LNCaP clone FGC (cell line): ENCODE results near the gene DNAJB2.

Experiments used
- DNase-seq: peaks from one replicate; pipeline ENCODE4 v3.0.0-alpha.2; 2011; ENCODE audit warnings: low read depth
- H3K4me3 ChIP-seq: 2 replicates; pipeline ENCODE4 v1.5.1; 2011; ENCODE audit warnings: mild to moderate bottlenecking, low read depth, low read length, control low read depth
- CTCF ChIP-seq: IDR thresholded peaks from 2 replicates; pipeline ENCODE4 v1.5.1; 2012; ENCODE audit warnings: mild to moderate bottlenecking; ENCODE audit not compliant: control insufficient read depth, insufficient read depth; ENCODE audit errors: extremely low read depth

DNAJB2 gene

GRCh38 chr2:219299372-219299760 is 20.2 kb downstream of the DNAJB2 start:
- no peak for DNase-seq
- H3K4me3 ChIP-seq, result no peak overlapping the region; the same call in 1 of the 2 replicates
- TF ChIP-seq CTCF, result no peak

- no peak for DNase-seq
- TF ChIP-seq CTCF, result no peak
- no peak overlapping the region for H3K4me3 ChIP-seq
These were observed 20.9 kb downstream of the DNAJB2 start for GRCh38 chr2:219300022-219300421.

- no peak for DNase-seq
- no peak for TF ChIP-seq CTCF
- H3K4me3 ChIP-seq, result no peak overlapping the region
These were observed 23.3 kb downstream of the DNAJB2 start for GRCh38 chr2:219302412-219302968.

GRCh38 chr2:219304223-219304622 is 25.1 kb downstream of the DNAJB2 start:
- no peak for DNase-seq
- no peak for TF ChIP-seq CTCF
- no peak overlapping the region for H3K4me3 ChIP-seq

- DNase-seq, result no peak
- no peak for TF ChIP-seq CTCF
- H3K4me3 ChIP-seq, result no peak overlapping the region
These were observed 26.9 kb downstream of the DNAJB2 start for GRCh38 chr2:219306047-219306446.

- no peak for TF ChIP-seq CTCF
- no peak for DNase-seq
- no peak overlapping the region for H3K4me3 ChIP-seq
These were observed 29.3 kb downstream of the DNAJB2 start for GRCh38 chr2:219308142-219309101.
